Renal pelvis (tissue), 4 donors: ENCODE measurements around the gene ARHGEF17. TPM values are rescaled to one million over a fixed set of nuclear protein-coding genes. Genes with fewer than 3 reads are reported as not detected.
A peak's percentile ranks its signal among the peaks of the same experiment; 100 is the strongest.

Experiments
- DNase-seq: peaks from one replicate; pipeline ENCODE4 v3.0.0-alpha.2; 2013
- polyA plus RNA-seq, 3 donors: library from polyadenylated mRNA; unstranded; fragments of 120-200 nt; gene quantifications; one replicate each; pipeline ENCODE4 v1.2.1, GENCODE V29; 2013; ENCODE audit not compliant: insufficient read length in 3 of 3

The ARHGEF17 gene
- polyA plus RNA-seq, 3 donors, result 91.9 to 121 (median 107) TPM

DNA sequence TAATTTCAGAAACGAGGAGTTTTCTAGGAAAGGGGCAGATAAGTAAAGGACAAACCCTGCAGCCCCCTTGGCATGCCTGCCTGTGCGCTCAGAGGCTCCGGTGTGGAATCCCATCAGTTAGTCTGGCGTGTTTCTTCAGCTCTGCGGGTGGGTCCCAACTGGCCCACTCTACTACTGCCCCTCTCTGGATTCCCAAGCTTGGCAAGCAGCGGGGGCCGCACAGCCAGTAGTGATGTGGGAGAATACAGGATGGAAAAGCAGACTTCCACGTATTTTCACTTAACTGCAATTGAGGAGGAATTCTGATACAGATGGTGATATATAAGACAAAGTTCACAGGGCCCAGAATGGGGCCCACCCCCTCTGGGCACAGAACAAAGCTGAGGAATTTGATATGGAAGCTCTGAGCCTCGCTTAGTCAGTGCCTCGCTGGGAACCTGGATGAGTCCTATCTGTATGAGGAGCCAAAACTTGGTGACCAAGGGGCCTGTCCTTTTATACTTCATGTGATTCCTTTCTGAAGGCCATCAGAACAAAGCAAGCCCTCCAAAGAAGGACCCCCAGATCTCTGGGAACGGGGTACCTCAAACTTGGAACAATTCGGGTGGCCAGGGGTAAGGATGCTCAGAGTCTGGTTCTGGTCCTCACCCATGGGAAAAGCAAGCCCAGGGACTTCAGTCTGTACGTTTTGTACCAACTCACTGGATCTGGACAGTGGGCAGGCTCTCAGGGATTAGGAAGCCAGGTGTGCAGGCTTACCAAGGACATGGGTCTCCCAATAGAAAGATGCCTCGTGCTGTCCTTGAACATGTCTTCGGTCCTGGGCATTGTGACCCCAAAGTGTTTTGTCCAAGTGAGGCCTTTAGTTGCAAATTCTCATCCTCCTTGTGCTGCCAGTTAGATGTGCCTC, 94.1 kb downstream of the ARHGEF17 start:
- DNase-seq, result no peak

DNA sequence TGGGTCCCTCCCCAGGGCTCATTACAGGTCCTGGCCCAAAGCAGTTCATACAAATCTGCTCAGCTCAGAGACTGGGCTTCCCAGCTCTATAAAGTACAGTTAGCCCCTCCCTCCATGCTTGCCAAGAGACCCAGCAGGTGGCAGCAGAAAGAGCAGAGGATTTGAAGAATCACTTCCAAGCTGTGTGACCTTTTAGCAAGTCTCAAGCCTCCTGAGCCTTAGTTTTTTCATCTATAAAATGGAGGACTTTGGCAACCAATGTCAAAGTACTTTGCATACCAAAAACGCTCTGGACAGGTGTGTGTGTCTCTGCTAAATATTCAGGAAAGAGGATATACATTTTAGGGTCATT, 94.7 kb downstream of the ARHGEF17 start:
- no peak for DNase-seq

DNA sequence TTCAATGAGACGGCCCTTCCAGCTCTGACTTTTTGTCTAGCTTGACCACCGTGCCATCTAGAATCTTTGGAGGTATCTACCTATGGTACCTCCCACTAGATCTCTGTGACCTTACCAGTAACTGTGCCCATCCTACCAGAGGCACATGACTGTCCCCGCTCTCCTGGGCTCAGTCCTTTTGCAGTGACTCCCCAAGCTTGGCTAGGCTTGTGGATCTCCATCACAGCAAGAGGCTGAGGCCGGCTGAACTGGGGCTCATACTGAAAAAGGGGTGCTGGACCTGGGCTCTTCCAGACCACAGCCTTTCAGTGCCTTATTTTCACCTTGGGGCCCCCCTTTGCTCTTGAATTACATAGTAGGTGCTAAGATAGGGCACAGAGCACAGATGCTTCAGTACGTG, 95.5 kb downstream of the ARHGEF17 start:
- no peak for DNase-seq

DNA sequence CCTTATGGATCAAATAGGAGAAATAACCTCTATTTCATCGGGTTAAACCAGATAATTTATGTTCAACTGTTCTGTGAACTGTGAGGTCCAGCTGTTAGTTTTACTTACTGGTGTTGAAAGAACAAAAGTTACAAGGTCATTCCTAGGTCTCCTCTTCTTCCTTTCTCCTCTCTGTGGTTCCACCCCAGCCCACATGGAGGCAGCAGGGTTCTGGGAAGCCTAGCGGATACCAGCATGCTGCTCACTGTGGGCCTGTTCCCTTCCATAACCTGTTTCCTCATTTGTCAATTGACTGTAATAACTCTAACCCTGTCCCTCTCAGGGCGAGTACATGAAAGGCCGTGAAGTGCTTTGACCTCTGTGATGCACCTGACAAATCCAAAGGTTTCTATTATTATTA, 96.0 kb downstream of the ARHGEF17 start:
- peak; percentile 60 for DNase-seq

DNA sequence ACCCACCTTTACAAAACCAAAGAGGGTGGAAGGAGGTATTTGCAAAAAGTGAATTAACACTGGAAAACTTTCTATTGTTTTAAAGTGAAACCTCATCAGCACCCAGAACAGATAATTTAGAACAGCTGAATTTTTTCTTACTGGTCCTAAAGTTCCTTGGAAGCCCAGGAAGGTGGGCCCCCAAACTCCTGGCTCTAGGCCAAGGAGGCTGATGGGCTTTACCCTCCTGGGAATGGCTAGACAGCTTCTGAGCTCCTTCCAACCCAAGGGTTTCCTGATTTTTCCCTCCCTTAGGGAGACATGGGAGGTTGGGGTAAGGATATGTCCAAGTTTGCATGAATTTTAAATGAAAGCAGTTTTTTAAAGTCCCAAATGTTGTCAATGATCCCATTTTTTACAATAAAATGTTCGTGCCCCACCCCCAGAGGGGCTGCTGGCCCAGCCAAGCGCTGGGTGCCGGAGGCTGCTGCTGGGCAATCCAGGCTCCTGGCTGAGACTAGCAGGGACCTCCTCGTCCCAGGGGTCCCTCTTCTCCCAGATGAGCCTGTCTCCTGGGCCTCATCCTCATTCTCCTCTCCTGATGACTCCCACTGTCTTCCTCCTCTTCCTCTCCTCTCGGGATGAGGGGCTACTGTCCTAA, 96.5 kb downstream of the ARHGEF17 start:
- DNase-seq, result no peak

DNA sequence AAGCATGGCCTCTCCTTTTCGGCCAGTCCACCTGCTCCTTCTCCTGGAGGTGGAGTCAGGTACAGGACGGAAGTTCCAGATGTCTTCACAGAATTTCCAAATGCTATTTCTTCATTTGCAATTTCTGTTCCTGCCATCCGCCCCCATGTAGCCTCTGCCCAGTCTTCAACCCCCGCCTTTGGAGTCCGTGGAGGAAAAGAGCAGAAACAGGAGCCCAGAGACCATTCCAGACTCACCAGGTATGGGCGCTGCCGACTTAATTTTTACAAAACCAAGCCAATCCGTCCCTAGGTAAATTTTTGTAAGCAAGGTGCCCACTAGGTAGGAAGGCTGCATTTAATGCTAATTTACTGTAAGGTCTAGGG, 97.1 kb downstream of the ARHGEF17 start:
- no peak for DNase-seq

DNA sequence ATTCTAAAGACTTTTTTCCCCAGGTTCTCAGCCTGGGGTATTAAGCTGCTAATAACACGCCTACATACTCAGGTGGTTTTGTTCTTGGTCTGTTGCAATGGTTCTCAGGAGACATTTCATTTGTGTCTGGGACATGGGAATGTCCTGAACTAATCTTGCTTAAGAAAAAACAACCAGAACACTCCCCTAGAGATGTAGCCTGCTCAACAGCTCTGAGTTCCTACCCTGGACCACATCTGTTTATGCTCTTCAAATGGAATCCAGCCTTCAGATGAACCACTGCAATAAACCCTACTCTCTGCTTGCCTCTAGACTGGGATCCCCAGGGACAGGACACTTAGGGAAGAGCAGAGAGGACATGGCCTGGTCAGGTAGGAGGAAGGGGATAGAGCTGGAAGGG, 98.1 kb downstream of the ARHGEF17 start:
- DNase-seq, result no peak

DNA sequence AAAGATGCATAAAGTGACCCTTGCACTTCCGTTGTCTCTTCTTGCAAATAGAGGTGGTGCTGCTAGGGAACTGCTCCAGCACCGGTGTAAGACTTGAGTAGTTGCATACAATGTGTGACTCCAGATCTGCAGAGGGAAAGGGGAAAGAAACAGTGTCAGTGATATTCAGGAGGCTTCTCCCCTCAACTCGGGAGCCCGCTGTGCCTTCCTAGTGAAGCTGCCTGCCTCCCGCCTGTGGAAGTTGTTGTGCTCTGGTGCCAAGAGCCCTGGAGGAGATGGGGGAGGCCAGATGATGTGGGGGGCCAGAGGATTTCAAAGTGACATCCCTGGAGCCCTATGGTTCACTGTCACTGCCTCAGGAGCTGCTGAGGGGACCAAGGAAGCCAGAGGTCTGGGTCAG, 98.5 kb downstream of the ARHGEF17 start:
- DNase-seq, result no peak

DNA sequence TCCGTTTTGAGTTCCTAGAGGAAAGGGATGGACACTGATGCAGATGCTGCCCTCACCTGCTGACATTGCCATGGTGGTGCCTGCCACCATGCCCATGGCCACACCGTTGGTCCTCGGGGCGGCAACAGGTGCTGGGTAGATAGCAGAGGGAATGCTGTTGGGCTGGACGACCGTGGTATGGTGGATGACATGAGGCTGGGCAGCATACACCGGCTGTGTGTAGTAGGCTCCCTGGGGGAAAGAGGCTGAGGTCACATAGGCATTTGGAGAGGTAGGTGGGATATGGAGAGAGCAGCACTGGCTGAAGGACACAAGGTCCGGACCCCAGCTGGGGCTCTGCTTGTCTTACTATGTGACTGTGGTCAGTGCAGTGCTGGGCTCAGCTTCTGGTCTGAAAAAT, 101.4 kb downstream of the ARHGEF17 start:
- DNase-seq, result no peak

DNA sequence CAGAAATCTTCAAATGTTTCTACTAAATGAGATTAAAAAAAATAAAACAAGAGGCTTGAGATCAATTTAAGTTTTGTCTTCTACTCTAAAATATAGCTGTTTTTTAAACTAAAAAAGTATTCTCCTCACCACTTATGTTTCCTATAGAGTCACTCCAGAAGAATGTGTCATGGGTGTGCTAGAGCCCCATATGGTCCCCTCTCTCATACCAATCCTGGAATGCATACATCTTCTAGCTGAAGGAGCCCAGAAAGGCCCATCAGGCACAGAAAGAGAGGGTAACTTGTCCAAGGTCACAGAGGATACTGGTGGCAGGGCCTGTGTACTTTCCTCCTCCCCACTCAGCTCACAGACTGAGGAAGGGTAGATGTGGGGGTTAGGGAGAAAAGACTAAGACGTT, 102.6 kb downstream of the ARHGEF17 start:
- no peak for DNase-seq

DNA sequence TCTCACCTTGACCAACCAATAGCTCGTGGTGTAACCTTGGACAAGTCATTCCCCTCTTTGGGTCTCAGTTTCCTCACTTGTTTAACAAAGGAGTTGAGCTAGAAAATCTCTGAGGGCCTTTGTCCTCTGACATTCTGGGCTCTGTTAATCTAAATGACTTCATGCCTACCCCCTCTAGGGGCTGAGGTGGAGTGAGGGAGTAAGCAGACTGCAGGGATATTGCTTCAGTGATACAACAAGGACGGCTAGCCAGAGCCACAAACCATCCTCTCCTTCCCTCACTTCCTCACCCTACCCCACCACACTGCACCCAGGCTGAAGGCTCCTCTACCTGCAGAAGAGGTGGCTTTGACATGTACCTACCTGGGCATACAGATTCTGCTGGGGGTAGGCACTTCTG, 103.0 kb downstream of the ARHGEF17 start:
- no peak for DNase-seq

DNA sequence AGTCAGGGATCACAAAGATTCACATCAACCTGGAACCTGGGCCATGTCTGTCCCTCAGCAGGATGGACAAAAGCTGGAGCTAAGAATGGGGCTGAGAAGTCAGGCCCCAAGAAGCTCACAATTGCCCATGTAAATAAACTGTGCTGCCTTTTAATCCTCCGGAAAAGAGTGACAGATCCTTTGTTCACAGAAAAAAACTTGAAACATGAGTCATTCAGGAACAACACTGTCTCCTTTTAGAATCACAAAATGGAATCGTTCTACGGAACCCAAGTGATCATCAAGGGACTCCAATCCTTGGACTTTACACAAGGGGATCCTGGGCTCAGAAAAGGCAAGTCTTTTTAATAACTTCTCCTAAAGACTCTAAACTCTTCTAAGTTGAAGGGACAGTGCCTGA, 104.2 kb downstream of the ARHGEF17 start:
- DNase-seq, result no peak

DNA sequence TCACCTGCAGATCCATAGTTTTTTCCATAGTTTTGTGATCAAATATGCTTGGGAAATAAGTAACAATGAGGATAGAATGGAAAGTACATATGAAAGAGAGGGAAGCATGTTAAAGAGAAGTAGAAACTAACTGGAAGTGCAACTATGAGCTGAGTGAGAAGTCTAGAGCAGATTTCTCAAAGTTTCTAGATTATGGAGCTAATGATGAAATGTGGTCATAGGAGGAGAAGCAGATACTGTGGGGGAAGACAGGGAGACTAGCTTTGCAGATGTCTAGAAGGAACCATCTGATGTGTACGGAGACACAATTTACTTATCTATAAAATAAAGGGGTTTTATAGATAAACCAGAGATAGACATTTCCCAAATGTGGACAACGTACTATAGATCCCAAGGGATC, 105.2 kb downstream of the ARHGEF17 start:
- DNase-seq, result no peak

DNA sequence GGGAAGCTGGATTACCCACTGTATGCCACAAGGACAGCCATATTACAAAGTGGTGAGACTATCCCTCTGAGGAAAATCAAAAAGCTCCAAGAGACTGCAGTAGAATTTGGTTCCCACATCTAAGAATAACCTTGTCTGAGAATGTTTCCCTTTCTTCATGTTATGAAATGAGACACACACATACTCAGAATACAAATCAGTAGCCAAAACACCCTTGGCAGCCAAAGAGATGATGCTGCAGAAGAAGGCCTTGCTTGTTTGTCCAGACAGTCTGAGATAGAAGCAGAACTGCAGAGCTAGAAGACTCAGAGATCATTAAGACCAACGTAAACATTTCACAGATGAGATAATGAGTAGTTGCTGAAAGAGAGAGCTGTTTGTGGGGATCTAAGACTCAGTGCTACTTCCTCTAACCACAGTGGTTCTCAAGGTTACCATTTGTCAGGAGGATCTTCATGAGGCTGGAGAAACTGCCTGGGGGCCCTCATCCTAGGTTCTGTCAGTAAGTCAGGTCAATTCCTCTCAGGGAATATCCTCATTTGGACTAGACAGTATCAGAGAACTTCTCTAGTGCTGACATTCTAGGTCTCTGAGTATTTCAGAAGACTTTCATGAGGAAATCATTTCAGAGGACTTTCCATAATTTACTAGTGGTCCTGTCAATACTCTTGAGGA, 107.0 kb downstream of the ARHGEF17 start:
- DNase-seq, result no peak

DNA sequence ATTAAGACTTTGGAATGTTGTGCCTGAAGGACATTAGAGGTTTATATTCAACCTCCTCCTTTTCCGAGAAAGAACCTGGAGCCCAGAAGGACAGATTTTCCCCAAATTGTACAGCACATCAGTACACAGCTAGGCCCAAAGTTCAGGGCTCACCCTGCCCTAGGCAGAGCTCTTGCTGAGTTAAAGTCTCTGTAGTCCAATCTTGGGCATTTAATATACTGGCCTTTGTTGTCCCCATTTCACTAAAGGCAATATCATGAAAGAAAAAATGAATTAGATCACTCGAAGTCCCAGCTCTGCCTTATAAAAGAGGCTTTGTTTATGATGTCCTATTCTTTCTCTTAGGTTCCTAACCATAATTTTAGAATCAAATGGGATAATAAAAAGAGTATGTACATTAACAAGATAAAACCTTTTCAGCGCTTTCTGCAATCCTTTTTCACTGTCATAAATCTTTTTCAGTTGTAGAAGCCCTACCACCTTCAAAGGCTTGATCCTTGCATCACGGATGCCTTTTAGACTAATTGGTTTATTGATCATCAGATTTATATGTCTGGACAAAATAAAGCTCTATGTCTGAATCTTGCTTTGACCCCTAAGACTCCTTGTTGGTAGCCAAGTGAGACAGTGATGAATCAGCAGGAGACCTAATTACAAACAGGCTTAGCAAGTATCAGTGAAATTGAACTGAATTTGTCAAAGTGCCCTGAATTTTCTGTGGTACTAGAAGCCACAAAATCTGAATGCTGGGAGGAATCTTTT, 108.0 kb downstream of the ARHGEF17 start:
- DNase-seq, result no peak

DNA sequence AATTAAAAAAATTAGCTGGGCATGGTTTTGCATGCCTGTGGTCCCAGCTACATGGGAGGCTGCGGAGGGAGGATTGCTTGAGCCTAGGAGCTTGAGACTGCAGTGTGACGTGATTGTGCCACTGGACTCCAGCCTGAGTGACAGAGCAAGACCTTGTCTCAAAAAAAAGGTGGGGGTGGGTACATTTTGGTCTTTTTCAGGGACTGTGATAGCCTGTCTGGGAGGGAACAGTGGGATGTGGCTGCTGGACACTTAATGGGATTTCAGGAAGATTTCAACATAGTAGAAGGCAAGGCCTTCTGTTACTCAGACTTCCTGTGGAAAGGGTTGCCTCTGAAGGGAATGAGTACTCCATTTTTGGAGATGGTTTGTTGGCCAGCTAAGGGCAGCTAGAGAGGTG, 108.7 kb downstream of the ARHGEF17 start:
- DNase-seq, result no peak

Other genes with a start within 250 kb of the ARHGEF17 start
- 10 to 100 TPM; 34.3 to 38.3 (median 34.6) TPM for gene FCHSD2, start 166.0 kb upstream of the ARHGEF17 start, polyA plus RNA-seq
- under 1 TPM; 0.84 to 0.93 (median 0.93) TPM for gene P2RY2, start 90.0 kb upstream of the ARHGEF17 start, polyA plus RNA-seq
- 1 to 10 TPM; 1.2 to 2.0 (median 1.9) TPM for gene P2RY6, start 35.9 kb upstream of the ARHGEF17 start, polyA plus RNA-seq
- gene RELT, start 68.1 kb downstream of the ARHGEF17 start, polyA plus RNA-seq, result 1 to 10 TPM; 2.9 to 5.3 (median 3.7) TPM